ENCODE data around the gene DAP3. TPM values are rescaled to one million over a fixed set of nuclear protein-coding genes. Genes with fewer than 3 reads are reported as not detected.
"Not testable (repeated sequence)": the region's sequence is repeated elsewhere in the genome, so short reads cannot be mapped to it uniquely, and the experiment has no call there.

Gene DAP3
- total RNA-seq, 4 donors from 2014 or later: 81.4 to 115 (median 107) TPM

DNA sequence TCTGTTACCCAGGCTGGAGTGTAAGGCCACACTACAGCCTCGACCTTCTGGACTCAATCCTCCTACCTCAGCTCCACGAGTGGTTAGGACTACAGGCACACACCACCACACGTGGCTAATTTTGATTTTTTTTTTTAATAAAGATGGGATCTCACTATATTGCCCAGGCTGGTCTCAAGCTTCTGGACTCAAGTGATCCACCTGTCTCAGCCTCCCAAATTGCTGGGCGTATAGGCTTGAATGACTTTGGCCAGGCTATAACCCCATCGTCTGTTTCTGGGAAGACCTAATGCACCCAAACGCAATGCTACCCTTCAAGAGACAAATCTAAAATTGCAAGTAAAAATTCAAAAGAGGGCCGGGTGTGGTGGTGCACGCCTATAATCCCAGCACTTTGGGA, 52.1 kb downstream of the DAP3 start:
- no peaks in the 10 kb centered on the region for H3K27me3 ChIP-seq
- TF ChIP-seq POLR2A (IDR thresholded peaks at IDR 0.05): no peak
- TF ChIP-seq POLR2AphosphoS5 (IDR thresholded peaks at IDR 0.05): no peak
- TF ChIP-seq, protein P1, sequence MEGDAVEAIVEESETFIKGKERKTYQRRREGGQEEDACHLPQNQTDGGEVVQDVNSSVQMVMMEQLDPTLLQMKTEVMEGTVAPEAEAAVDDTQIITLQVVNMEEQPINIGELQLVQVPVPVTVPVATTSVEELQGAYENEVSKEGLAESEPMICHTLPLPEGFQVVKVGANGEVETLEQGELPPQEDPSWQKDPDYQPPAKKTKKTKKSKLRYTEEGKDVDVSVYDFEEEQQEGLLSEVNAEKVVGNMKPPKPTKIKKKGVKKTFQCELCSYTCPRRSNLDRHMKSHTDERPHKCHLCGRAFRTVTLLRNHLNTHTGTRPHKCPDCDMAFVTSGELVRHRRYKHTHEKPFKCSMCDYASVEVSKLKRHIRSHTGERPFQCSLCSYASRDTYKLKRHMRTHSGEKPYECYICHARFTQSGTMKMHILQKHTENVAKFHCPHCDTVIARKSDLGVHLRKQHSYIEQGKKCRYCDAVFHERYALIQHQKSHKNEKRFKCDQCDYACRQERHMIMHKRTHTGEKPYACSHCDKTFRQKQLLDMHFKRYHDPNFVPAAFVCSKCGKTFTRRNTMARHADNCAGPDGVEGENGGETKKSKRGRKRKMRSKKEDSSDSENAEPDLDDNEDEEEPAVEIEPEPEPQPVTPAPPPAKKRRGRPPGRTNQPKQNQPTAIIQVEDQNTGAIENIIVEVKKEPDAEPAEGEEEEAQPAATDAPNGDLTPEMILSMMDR (IDR thresholded peaks at IDR 0.05): no peak
- no peak for TF ChIP-seq EP300 (IDR thresholded peaks at IDR 0.05)
- H3K4me1 ChIP-seq: peaks cover 0 to 6% (median 0%) of the 10 kb centered on the region in 3 donors
- 67 to 87% methylated on average over 1 to 5 of the region's 8 CpGs for WGBS, 2 donors (ENCODE audit: low coverage in 1 of 2)
- no peak overlapping the region for H3K27ac ChIP-seq
- H3K9me3 ChIP-seq: no peaks in the 10 kb centered on the region
- no peak for ATAC-seq
- no peak overlapping the region for H3K4me3 ChIP-seq
- H3K36me3 ChIP-seq: peaks cover 0 to 33% of the 10 kb centered on the region in 2 donors

DNA sequence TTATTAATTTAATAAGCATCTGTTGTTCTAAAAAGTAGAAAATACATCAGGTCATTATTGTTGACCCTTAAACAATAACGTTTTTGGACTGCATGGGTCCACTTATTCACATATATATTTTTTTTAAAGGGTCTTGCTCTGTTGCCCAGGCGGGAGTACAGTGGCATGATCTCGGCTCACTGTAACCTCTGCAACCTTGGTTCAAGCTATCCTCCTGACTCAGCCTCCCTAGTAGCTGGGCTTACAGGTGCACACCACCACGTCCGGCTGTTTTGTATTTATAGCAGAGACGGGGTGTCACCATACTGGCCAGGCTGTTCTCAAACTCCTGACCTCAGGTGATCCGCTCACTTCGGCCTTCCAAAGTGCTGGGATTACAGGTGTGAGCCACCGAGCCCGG, 53.0 kb downstream of the DAP3 start:
- ATAC-seq: no peak
- TF ChIP-seq EP300 (IDR thresholded peaks at IDR 0.05) (no peak), POLR2AphosphoS5 (IDR thresholded peaks at IDR 0.05) (no peak), POLR2A (IDR thresholded peaks at IDR 0.05) (no peak)
- TF ChIP-seq, protein P1 (IDR thresholded peaks at IDR 0.05): no peak
- peaks cover 0 to 24% of the 10 kb centered on the region in 2 donors for H3K36me3 ChIP-seq
- no peaks in the 10 kb centered on the region for H3K27me3 ChIP-seq
- H3K9me3 ChIP-seq: no peaks in the 10 kb centered on the region
- WGBS, 2 donors (ENCODE audit: low coverage in 1 of 2): 71 to 88% methylated on average over 2 to 9 of the region's 10 CpGs
- H3K4me3 ChIP-seq: no peak overlapping the region
- peaks cover 0 to 6% (median 0%) of the 10 kb centered on the region in 3 donors for H3K4me1 ChIP-seq
- H3K27ac ChIP-seq: no peak overlapping the region

DNA sequence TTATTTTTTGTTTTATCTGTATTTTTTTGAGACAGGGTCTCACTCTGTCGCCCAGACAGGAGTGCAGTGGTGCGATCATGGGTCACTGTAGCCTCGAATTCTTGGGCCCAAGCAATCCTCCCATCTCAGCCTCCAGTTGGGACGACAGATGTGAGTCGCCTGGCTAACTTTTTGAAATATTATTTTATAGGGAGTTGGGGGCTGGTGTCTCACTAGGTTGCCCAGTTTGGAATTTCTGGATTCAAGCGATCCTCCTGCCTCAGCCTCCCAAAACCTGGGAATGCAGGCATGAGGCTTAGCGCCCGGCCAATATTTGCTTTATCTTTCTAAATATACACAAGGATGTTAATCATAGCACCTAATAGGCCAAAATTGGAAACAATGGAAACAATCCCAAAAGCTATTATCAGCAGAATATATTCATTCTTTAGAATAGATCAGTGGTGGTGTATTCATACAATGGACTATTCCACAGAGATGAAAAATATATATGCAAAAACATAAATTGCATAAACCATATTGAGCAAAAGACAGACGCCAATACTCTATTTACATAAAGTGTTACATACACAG, 55.9 kb downstream of the DAP3 start:
- TF ChIP-seq, protein P1 (IDR thresholded peaks at IDR 0.05): no peak
- TF ChIP-seq EP300 (IDR thresholded peaks at IDR 0.05) (no peak), POLR2A (IDR thresholded peaks at IDR 0.05) (no peak), POLR2AphosphoS5 (IDR thresholded peaks at IDR 0.05) (no peak)
- Histone ChIP-seq H3K9me3 (no peaks in the 10 kb centered on the region), H3K27me3 (no peaks in the 10 kb centered on the region), H3K4me3 (peak overlapping the region; percentile 53 to 61), H3K27ac (peak overlapping the region; percentile 36 to 85 (median 82)), H3K36me3 (peaks cover 0 to 20% of the 10 kb centered on the region in 2 donors), H3K4me1 (peaks cover 0 to 6% (median 0%) of the 10 kb centered on the region in 3 donors)
- ATAC-seq: no peak
- WGBS, 2 donors (ENCODE audit: low coverage in 1 of 2): 30 to 52% methylated on average over 2 to 5 of the region's 9 CpGs

DNA sequence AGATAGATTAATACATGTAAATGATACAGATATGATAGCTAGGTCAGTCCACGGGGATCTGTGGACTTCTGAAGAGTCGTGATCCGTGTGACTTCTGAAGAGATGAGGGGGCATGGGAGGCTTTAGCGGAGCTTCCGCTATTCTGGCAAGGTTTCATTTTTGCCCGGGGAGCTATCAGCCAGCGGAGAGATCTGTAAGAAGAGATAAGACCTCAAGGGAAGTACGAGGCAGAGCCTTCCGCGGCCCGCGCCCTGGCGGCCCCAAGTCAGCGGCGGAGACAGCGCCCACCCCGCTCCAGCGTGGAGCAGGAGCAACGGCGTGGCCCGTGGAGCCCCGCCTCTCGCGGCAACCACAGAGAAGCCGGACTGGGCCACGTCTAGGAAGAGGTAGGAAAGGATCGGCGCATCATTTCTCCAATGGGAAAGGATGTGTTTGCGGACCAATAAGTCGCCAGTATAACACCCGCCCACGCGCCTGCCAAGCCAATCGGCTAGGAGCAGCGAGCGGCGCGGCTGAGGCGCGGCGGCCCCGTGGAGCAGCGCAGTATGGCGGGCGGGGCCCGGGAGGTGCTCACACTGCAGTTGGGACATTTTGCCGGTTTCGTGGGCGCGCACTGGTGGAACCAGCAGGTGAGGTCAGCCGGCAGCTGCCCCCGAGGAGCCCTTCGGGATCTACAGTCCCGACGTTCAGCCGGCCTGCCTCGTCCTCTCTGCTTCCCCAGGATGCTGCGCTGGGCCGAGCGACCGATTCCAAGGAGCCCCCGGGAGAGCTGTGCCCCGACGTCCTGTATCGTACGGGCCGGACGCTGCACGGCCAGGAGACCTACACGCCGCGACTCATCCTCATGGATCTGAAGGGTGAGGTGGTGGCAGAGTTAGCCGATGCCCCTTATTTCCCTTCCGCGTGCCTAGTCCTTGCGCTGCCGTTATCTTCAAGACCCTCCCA, 56.7 kb downstream of the DAP3 start:
- peak; percentile 99 for ATAC-seq
- H3K36me3 ChIP-seq: peaks cover 0 to 24% of the 10 kb centered on the region in 2 donors

DNA sequence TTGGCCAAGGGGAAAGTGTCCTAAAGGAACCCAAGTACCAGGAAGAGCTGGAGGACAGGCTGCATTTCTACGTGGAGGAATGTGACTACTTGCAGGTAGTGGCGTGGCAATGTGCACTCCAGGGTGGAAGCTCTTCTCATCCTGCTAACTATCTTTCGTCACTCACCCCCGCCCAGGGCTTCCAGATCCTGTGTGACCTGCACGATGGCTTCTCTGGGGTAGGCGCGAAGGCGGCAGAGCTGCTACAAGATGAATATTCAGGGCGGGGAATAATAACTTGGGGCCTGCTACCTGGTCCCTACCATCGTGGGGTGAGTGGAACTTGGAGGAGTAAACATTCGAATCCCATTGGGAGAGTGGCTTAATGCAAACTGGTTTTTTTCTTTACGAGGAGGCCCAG, 58.7 kb downstream of the DAP3 start:
- 81 to 91% methylated on average over 4 of the region's 12 CpGs for WGBS, 2 donors (ENCODE audit: low coverage in 1 of 2)
- H3K36me3 ChIP-seq: peaks cover 0 to 42% of the 10 kb centered on the region in 2 donors
- not testable (repeated sequence) for H3K27ac ChIP-seq, H3K4me3 ChIP-seq, H3K4me1 ChIP-seq, ATAC-seq, H3K9me3 ChIP-seq, H3K27me3 ChIP-seq

More for the DNA sequence above, 56.7 kb downstream of the DAP3 start:
- H3K27ac ChIP-seq: peak overlapping the region; percentile 36 to 85 (median 82)
- 0% methylated on average over 7 to 20 of the region's 77 CpGs for WGBS, 2 donors (ENCODE audit: low coverage in 1 of 2)
- peak overlapping the region; percentile 53 to 61 for H3K4me3 ChIP-seq
- not testable (repeated sequence) for H3K9me3 ChIP-seq, H3K4me1 ChIP-seq, H3K27me3 ChIP-seq
- TF ChIP-seq POLR2AphosphoS5 (IDR thresholded peaks at IDR 0.05) (peak; percentile 56), POLR2A (IDR thresholded peaks at IDR 0.05) (peak; percentile 22 to 42)
- TF ChIP-seq, protein P1 (IDR thresholded peaks at IDR 0.05): peak in 1 of 4 experiments; percentile 21

DNA sequence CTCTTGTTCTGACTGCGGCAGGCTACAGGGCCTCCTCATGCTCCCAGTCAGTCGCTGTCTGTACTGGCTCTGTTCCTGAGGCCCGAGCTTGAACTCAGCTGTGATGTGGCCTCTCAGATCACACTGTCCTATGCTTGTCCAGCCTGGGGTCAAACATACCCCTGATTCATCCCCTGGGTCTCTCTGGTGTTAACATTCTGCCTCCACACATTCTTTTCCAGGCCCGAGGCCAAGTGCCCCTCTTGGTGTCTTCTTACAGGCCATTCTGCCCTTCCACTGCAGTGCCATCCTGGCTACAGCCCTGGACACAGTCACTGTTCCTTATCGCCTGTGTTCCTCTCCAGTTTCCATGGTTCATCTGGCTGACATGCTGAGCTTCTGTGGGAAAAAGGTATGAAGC, 59.2 kb downstream of the DAP3 start:
- H3K27ac ChIP-seq, ATAC-seq, H3K27me3 ChIP-seq, H3K4me3 ChIP-seq, H3K9me3 ChIP-seq, H3K4me1 ChIP-seq: not testable (repeated sequence)
- peaks cover 0 to 48% of the 10 kb centered on the region in 2 donors for H3K36me3 ChIP-seq
- WGBS, 2 donors (ENCODE audit: low coverage in 1 of 2): 60 to 78% methylated on average over 1 to 5 of the region's 5 CpGs

DNA sequence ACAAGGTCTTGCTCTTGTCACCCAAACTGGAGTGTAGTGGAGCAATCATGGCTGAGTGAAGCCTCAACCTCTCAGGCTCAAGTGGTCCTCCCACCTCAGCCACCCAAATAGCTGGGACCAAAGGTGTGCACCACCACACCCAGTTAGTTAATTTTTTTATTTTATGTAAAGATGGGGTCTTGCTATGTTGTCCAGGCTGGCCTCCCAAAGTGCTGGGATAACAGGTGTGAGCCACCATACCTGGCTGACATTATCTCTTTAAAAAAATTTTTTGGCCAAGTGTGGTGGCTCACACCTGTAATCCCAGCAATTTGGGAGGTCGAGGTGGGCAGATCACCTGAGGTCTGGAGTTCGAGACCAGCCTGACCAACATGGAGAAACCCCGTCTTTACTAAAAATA, 70.1 kb downstream of the DAP3 start:
- peaks cover 0 to 95% of the 10 kb centered on the region in 2 donors for H3K36me3 ChIP-seq
- ATAC-seq, H3K27ac ChIP-seq, H3K9me3 ChIP-seq, H3K4me1 ChIP-seq, H3K27me3 ChIP-seq, H3K4me3 ChIP-seq: not testable (repeated sequence)
- WGBS, 2 donors (ENCODE audit: low coverage in 1 of 2): 100% methylated on average over 3 of the region's 3 CpGs; no CpG with 5 or more reads in 1 of the 2 donors
